ENCODE results near the gene CCM2.

GRCh38 chr7:45118889-45119331, 118.9 kb downstream of the CCM2 start:
- TF ChIP-seq CTCF (conservative IDR thresholded peaks at IDR 0.05; ENCODE audit: low read length) (no peak), EZH2phosphoT487 (IDR thresholded peaks at IDR 0.05; ENCODE audit: borderline replicate concordance, low read depth, low read length) (no peak)
